ENCODE data around the gene AGBL1.

AGBL1 gene

DNA sequence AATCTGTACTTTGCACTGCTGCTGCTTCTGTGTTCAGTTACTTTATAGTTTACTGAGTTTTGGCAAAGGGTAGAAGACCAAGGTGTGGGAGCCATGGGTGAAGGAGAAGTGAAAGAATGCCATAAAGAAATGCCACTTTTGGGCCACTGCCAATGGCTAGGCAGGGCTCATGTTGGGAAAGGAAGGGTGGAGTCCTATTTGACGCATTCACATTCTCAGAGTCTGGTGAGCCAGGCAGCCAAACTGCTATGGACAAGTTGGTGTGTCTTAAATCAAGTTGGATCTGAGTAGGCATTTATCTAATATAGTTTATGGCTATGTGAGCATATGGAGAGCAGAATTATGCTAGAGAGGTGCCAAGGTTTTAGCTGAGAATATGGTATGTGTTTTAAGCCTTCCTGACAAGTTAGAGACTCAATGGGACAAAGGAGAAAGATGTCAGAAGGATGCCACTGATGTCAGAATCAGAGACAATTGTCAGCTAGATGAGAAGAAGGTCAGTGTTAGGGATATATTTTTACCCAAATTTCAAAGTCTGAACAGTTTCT, 296.1 kb downstream of the AGBL1 start:
- H3K4me3 ChIP-seq (ENCODE audit: low read depth, low read length), result no peak overlapping the region
- DNase-seq (ENCODE audit: low read depth), result no peak
- TF ChIP-seq CTCF (IDR thresholded peaks at IDR 0.05; ENCODE audit: control insufficient read depth, extremely low read depth, insufficient read depth), result no peak

GRCh38 chr15:86377914-86378313, 298.2 kb downstream of the AGBL1 start:
- DNase-seq (ENCODE audit: low read depth), result no peak
- TF ChIP-seq CTCF (IDR thresholded peaks at IDR 0.05; ENCODE audit: control insufficient read depth, extremely low read depth, insufficient read depth), result no peak
- H3K4me3 ChIP-seq (ENCODE audit: low read depth, low read length), result no peak overlapping the region

DNA sequence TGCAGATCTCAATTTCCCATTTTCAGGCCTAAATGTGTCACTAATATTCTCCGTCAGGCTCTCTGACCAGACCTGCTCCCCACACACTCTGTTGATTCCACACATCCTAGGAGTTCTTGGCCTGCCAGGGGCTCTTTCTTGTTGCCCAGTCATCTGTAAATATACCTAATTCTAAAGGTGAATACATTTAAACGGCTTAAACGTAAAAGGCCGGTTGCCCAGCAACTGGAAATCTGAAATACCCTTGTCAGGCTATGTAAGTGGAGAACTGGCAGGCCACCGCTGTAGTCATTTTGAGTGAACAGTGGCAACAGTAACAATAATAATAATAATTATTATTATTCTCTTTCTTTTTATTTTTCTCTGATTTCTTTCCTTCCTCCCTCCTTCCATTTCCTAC, 302.7 kb downstream of the AGBL1 start:
- H3K4me3 ChIP-seq (ENCODE audit: low read depth, low read length), result no peak overlapping the region
- TF ChIP-seq CTCF (IDR thresholded peaks at IDR 0.05; ENCODE audit: control insufficient read depth, extremely low read depth, insufficient read depth), result no peak
- no peak for DNase-seq (ENCODE audit: low read depth)

DNA sequence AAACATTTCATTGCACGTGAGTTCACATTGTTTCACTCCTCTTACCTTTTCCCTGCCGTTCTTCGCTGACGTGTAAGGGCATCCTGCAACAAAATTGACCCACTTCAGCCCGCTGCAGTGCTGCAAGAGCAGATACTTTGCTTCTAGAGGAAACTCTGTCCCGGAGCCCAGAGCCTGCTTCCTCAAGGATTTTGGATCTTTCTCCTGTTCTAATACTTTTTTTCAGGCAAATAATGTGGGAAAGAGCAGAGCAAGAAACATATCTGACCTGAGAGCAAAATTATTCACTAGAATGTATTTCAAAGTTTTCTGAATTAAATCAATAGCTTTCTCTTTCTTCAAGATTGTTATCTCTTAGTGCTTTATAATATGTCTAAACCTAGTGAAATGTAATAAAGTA, 303.9 kb downstream of the AGBL1 start:
- TF ChIP-seq CTCF (IDR thresholded peaks at IDR 0.05; ENCODE audit: control insufficient read depth, extremely low read depth, insufficient read depth), result no peak
- H3K4me3 ChIP-seq (ENCODE audit: low read depth, low read length), result no peak overlapping the region
- DNase-seq (ENCODE audit: low read depth), result no peak

DNA sequence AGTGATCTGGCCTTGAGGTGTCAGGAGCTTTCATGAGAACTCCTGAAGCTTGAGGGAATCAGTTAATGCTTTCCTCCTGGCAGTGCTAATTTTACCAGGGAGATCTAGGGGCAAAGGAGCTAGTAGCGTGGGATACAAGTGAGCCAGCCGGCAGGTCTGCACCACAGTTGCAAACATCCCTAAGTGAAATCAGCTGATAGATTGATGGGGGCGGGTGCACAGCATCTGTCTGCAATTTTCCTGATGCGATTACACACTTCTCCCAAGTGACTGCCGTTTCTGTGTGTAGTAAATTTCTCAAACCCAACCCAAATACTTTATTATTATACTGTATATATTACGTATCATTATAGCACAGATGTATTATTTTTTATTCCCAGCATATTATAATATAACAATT, 304.5 kb downstream of the AGBL1 start:
- no peak for DNase-seq (ENCODE audit: low read depth)
- TF ChIP-seq CTCF (IDR thresholded peaks at IDR 0.05; ENCODE audit: control insufficient read depth, extremely low read depth, insufficient read depth), result no peak
- H3K4me3 ChIP-seq (ENCODE audit: low read depth, low read length), result no peak overlapping the region

- no peak for TF ChIP-seq CTCF (IDR thresholded peaks at IDR 0.05; ENCODE audit: control insufficient read depth, extremely low read depth, insufficient read depth)
- H3K4me3 ChIP-seq (ENCODE audit: low read depth, low read length), result no peak overlapping the region
- no peak for DNase-seq (ENCODE audit: low read depth)
These were observed 312.6 kb downstream of the AGBL1 start for GRCh38 chr15:86392296-86392695.

DNA sequence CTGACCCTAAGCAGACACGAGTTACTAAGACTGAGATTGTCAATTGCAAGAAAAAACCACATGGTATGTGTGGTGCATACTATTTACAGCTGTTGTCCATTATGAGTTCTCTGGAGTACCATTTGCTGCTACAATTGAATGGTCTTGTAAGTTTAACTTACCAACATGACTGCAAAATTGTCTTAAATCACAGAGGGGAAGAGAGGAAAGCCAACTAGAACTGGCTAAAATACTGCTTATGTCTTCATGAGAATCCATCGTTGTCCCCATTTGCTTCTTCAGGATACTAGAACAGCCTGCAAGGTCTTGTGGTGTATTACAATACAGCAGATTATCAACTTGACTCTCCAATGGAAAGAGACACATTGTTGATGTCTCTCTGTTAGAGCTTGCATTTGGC, 313.2 kb downstream of the AGBL1 start:
- no peak overlapping the region for H3K4me3 ChIP-seq (ENCODE audit: low read depth, low read length)
- DNase-seq (ENCODE audit: low read depth), result no peak
- TF ChIP-seq CTCF (IDR thresholded peaks at IDR 0.05; ENCODE audit: control insufficient read depth, extremely low read depth, insufficient read depth), result no peak

Measured in LNCaP clone FGC (cell line).